AG04450 (cell line): ENCODE data around the gene VAV1. TPM values are rescaled to one million over a fixed set of nuclear protein-coding genes. Genes with fewer than 3 reads are reported as not detected.

Experiments used
- CTCF ChIA-PET: fragments of 300-600, 350-600 bp; formaldehyde crosslinking; extraction: SDS; loops from one replicate; lab custom pipeline; 2022; ENCODE audit warnings: antibody characterized with exemption, inconsistent platforms; lab: Charles Lee
- POLR2A ChIA-PET: fragments of 350-600 bp; formaldehyde crosslinking; extraction: SDS; loops from one replicate; lab custom pipeline; 2021; ENCODE audit warnings: antibody characterized with exemption, inconsistent platforms; lab: Yijun Ruan, JAX
- DNase-seq: peaks from one replicate; pipeline ENCODE4 v3.0.0-alpha.2; 2011; ENCODE audit warnings: low read depth, low spot score
- H3K27ac ChIP-seq: one replicate; pipeline ENCODE4 v1.5.1; 2012; ENCODE audit warnings: low read depth, low read length, control low read depth
- H3K27me3 ChIP-seq: one replicate; pipeline ENCODE4 v1.6.0; 2012; ENCODE audit warnings: low read length; ENCODE audit not compliant: control insufficient read depth, insufficient read depth
- H3K4me3 ChIP-seq: 2 replicates; pipeline ENCODE4 v1.5.1; 2011; ENCODE audit warnings: mild to moderate bottlenecking, low read depth, low read length, control low read depth
- H3K9me3 ChIP-seq: 2 replicates; pipeline ENCODE4 v1.5.1; 2012; ENCODE audit warnings: low read length; ENCODE audit not compliant: control insufficient read depth, insufficient read depth
- CTCF ChIP-seq: IDR thresholded peaks from 2 replicates; pipeline ENCODE4 v1.5.1; 2011; ENCODE audit warnings: low read depth, low read length, control low read depth, inconsistent platforms
- polyA plus RNA-seq: library from polyadenylated mRNA; depleted of rRNA; stranded (reverse); fragments of >200 nt; gene quantifications from 2 replicates; pipeline ENCODE4 v1.2.3, GENCODE V29; 2011

VAV1 gene
- polyA plus RNA-seq, 1 experiment, result not detected

GRCh38 chr19:6739883-6740588 lies 32.5 kb upstream of the VAV1 start:
- Histone ChIP-seq H3K27ac (peak overlapping the region; percentile 31), H3K9me3 (no peaks in the 10 kb centered on the region; the same call in 1 of the 2 replicates), H3K27me3 (no peaks in the 10 kb centered on the region), H3K4me3 (peak overlapping the region; percentile 82)
- ChIA-PET CTCF (interaction anchor here (0.6 to 2.7 kb wide), 2 partner anchors 29 to 32 kb away, joined by 6 to 14 read pairs; no protein-coding TSS in a partner anchor), POLR2A (no interaction called here)
- TF ChIP-seq CTCF, result no peak
- no peak for DNase-seq

- TF ChIP-seq CTCF, result no peak
- ChIA-PET POLR2A (no interaction called here), CTCF (interaction anchor here (0.6 kb wide), 1 partner anchor 31 kb away, joined by 6 read pairs; no protein-coding TSS in a partner anchor)
- no peak for DNase-seq
- Histone ChIP-seq H3K27me3 (no peaks in the 10 kb centered on the region), H3K9me3 (no peaks in the 10 kb centered on the region; the same call in 1 of the 2 replicates), H3K27ac (peak overlapping the region; percentile 31), H3K4me3 (peak overlapping the region; percentile 82)
Observed at GRCh38 chr19:6740589-6741343, 31.7 kb upstream of the VAV1 start.

- no peak for TF ChIP-seq CTCF
- H3K27ac ChIP-seq, result no peak overlapping the region
- CTCF ChIA-PET, result no interaction called here
- no peak for DNase-seq
- no peaks in the 10 kb centered on the region; the same call in 1 of the 2 replicates for H3K9me3 ChIP-seq
- H3K4me3 ChIP-seq, result no peak overlapping the region
- H3K27me3 ChIP-seq, result no peaks in the 10 kb centered on the region
- POLR2A ChIA-PET, result no interaction called here
Observed at GRCh38 chr19:6743066-6743465, 29.4 kb upstream of the VAV1 start.

- Histone ChIP-seq H3K9me3 (no peaks in the 10 kb centered on the region; the same call in 1 of the 2 replicates), H3K27me3 (no peaks in the 10 kb centered on the region), H3K27ac (peak overlapping the region; percentile 81), H3K4me3 (peak overlapping the region; percentile 31)
- no peak for TF ChIP-seq CTCF
- no peak for DNase-seq
- CTCF ChIA-PET, result interaction anchor here (1.2 kb wide), 1 partner anchor 120 kb away, joined by 7 read pairs; no protein-coding TSS in a partner anchor
- POLR2A ChIA-PET, result no interaction called here
Observed at GRCh38 chr19:6743714-6744380, 28.7 kb upstream of the VAV1 start.
